B cell (primary cell): Measurements from ENCODE around the gene PCGF3. TPM values are rescaled to one million over a fixed set of nuclear protein-coding genes. Genes with fewer than 3 reads are reported as not detected.
A peak's percentile ranks its signal among the peaks of the same experiment; 100 is the strongest.

Experiments used
- ATAC-seq: fragments of 200-7000 bp; cut with Tn5 transposase; one replicate; pipeline ENCODE4 v1.10.0; 2021; ENCODE audit warnings: low read depth, mild to moderate bottlenecking, moderate number of reproducible peaks, moderate library complexity
- CTCF ChIA-PET: fragments of 350-600 bp; sonication (Branson Sonifier 250); formaldehyde crosslinking; loops from one replicate; lab custom pipeline; 2021; ENCODE audit warnings: antibody characterized with exemption, inconsistent platforms; lab: Charles Lee
- POLR2A ChIA-PET: fragments of 350-600 bp; sonication (Branson Sonifier 250); formaldehyde crosslinking; loops from one replicate; lab custom pipeline; 2021; ENCODE audit warnings: antibody characterized with exemption; lab: Charles Lee
- DNase-seq: peaks from one replicate; pipeline ENCODE4 v3.0.0; 2013
- H2AFZ ChIP-seq: 2 replicates; pipeline ENCODE4 v1.6.1; 2012; ENCODE audit warnings: mild to moderate bottlenecking, low read depth, low read length; ENCODE audit not compliant: insufficient read depth, poor library complexity, severe bottlenecking
- H3K27ac ChIP-seq, 2 donors: 1 replicate in 1 of 2; 2 replicates in 1 of 2; pipeline ENCODE4 v1.5.1; 2012 to 2013; ENCODE audit warnings: low read length in 2 of 2, mild to moderate bottlenecking in 2 of 2, moderate library complexity in 1 of 2
- H3K27me3 ChIP-seq, 4 experiments: fragments of 200-600 bp in 1 of 4; sonication (generic) in 1 of 4; replicated peaks in 1 of 4; 1 replicate in 2 of 4; 2 replicates in 2 of 4; pipeline versions ENCODE4 v1.6.1 to v1.7.0; 2013 to 2016; ENCODE audit warnings: low read length in 3 of 4, mild to moderate bottlenecking in 2 of 4, mixed read lengths in 1 of 4, moderate library complexity in 1 of 4; ENCODE audit not compliant: insufficient read depth in 4 of 4, control insufficient read depth in 3 of 4; ENCODE audit errors: control extremely low read depth in 1 of 4
- H3K36me3 ChIP-seq, 2 experiments: replicated peaks in 1 of 2; 1 replicate in 1 of 2; 2 replicates in 1 of 2; pipeline versions ENCODE4 v1.6.1 to v1.7.1; 2013; ENCODE audit warnings: low read length in 1 of 2; ENCODE audit not compliant: insufficient read depth in 2 of 2, control insufficient read depth in 1 of 2; ENCODE audit errors: control extremely low read depth in 1 of 2, extremely low read depth in 1 of 2
- H3K4me1 ChIP-seq, 2 donors: fragments of 200-600 bp in 1 of 2; sonication (generic) in 1 of 2; 1 replicate in 1 of 2; 2 replicates in 1 of 2; pipeline versions ENCODE4 v1.5.1 to v1.6.1; 2013 to 2017; ENCODE audit warnings: low read length in 2 of 2; ENCODE audit not compliant: control insufficient read depth in 2 of 2, insufficient read depth in 2 of 2
- H3K4me2 ChIP-seq: replicated peaks from 2 replicates; pipeline ENCODE3; 2012; ENCODE audit warnings: mild to moderate bottlenecking, low read depth, low read length; ENCODE audit not compliant: poor library complexity, severe bottlenecking
- H3K4me3 ChIP-seq, 5 experiments: fragments of 200-600 bp in 1 of 5; sonication (generic) in 1 of 5; 1 replicate in 3 of 5; 2 replicates in 2 of 5; pipeline versions ENCODE4 v1.5.1 to v1.7.0; 2011 to 2016; ENCODE audit warnings: low read length in 4 of 5, mild to moderate bottlenecking in 4 of 5, low read depth in 2 of 5, control low read depth in 1 of 5, moderate library complexity in 1 of 5; ENCODE audit not compliant: insufficient read depth in 1 of 5; ENCODE audit errors: control extremely low read depth in 1 of 5, extremely low read depth in 1 of 5
- H3K79me2 ChIP-seq: fragments of 200-600 bp; sonication (generic); one replicate; pipeline ENCODE4 v1.6.0; 2016; ENCODE audit warnings: low read length; ENCODE audit not compliant: control insufficient read depth, insufficient read depth
- H3K9ac ChIP-seq: fragments of 200-600 bp; sonication (generic); 2 replicates; pipeline ENCODE4 v1.6.1; 2017; ENCODE audit warnings: mild to moderate bottlenecking, low read length, moderate library complexity
- H3K9me3 ChIP-seq, 3 donors: one replicate each; pipeline versions ENCODE4 v1.6.1 to v1.7.1; 2013; ENCODE audit warnings: low read length in 2 of 3; ENCODE audit not compliant: control insufficient read depth in 2 of 3, insufficient read depth in 1 of 3; ENCODE audit errors: control extremely low read depth in 1 of 3
- H4K20me1 ChIP-seq: 2 replicates; pipeline ENCODE4 v1.6.0; 2012; ENCODE audit warnings: mild to moderate bottlenecking, low read length; ENCODE audit not compliant: insufficient read depth, control insufficient read depth, poor library complexity, severe bottlenecking
- H3K27ac Mint-ChIP-seq: one replicate; pipeline ENCODE4 v1.8.0; 2021; ENCODE audit warnings: mixed read lengths
- H3K27me3 Mint-ChIP-seq: one replicate; pipeline ENCODE4 v1.8.0; 2021; ENCODE audit warnings: mixed read lengths
- H3K4me1 Mint-ChIP-seq: one replicate; pipeline ENCODE4 v1.8.0; 2021; ENCODE audit warnings: mixed read lengths
- H3K4me3 Mint-ChIP-seq: one replicate; pipeline ENCODE4 v1.8.0; 2021; ENCODE audit warnings: mixed read lengths
- H3K9me3 Mint-ChIP-seq: one replicate; pipeline ENCODE4 v1.8.0; 2022; ENCODE audit warnings: mixed read lengths; ENCODE audit not compliant: insufficient read depth
- CTCF ChIP-seq: fragments of 200-600 bp; IDR thresholded peaks from one replicate; pipeline ENCODE4 v1.8.0; 2022; ENCODE audit warnings: antibody characterized with exemption, mild to moderate bottlenecking
- EZH2 ChIP-seq: IDR thresholded peaks from 2 replicates; pipeline ENCODE4 v1.6.1; 2012; ENCODE audit warnings: borderline replicate concordance, low read depth, mild to moderate bottlenecking, moderate library complexity, low read length; ENCODE audit not compliant: insufficient read depth, poor library complexity, severe bottlenecking
- WGBS: methylation state at CpG from one replicate; pipeline ENCODE4 v1.1.5; 2013; ENCODE audit warnings: missing lambda C conversion rate; ENCODE audit not compliant: insufficient coverage; 5-methylcytosine and 5-hydroxymethylcytosine counted together
- intact Hi-C: fragments of 100-400 bp; cut with micrococcal nuclease; formaldehyde crosslinking; loops from one replicate; pipeline ENCODE4 v1.10.0; 2022
- polyA plus RNA-seq: library from polyadenylated mRNA; depleted of rRNA; stranded (reverse); fragments of >200 nt; gene quantifications from 2 replicates; pipeline ENCODE4 v1.2.3, GENCODE V29; 2012
- total RNA-seq, 2 donors: library from RNA; stranded (reverse); fragments of 120-200 nt in 1 of 2; gene quantifications; 1 replicate in 1 of 2; 2 replicates in 1 of 2; pipeline versions ENCODE4 v1.2.3 to v1.2.4, GENCODE V29; 2013 to 2022

Gene PCGF3
- total and polyA plus RNA-seq, 2 donors (not counting 1 experiment from before 2014, with no cell fraction given), result 65.7 to 90.3 TPM

GRCh38 chr4:742742-743311, 37.2 kb downstream of the PCGF3 start:
- no peak overlapping the region for H3K4me3 ChIP-seq
- H3K4me2 ChIP-seq, result no peak overlapping the region
- TF ChIP-seq CTCF (peak; percentile 95), EZH2 (no peak)
- H3K9ac ChIP-seq, result no peak overlapping the region
- intact Hi-C loops, result loop anchor here (2.0 kb wide), 2 partner anchors 244 to 608 kb away; partner anchors contain the start of gene IDUA
- H3K4me3 Mint-ChIP-seq, result no peak overlapping the region
- H3K27ac ChIP-seq, result no peak overlapping the region
- peaks cover 8% of the 10 kb centered on the region for H4K20me1 ChIP-seq
- H3K9me3 ChIP-seq, result peaks cover 0 to 4% (median 0%) of the 10 kb centered on the region in 3 donors
- 69% methylated on average over 21 of the region's 26 CpGs for WGBS
- peaks cover 2% of the 10 kb centered on the region for H3K4me1 Mint-ChIP-seq
- H3K27me3 Mint-ChIP-seq, result no peaks in the 10 kb centered on the region
- no peaks in the 10 kb centered on the region for H3K9me3 Mint-ChIP-seq
- DNase-seq (peak; percentile 80), ATAC-seq (peak; percentile 91)
- ChIA-PET CTCF (interaction anchor here (0.8 to 3.4 kb wide), 31 partner anchors 9 to 887 kb away, joined by 3 to 90 read pairs (median 4); partner anchors contain the start of genes IDUA, MYL5 and UVSSA), POLR2A (interaction anchor here (0.9 kb wide), 1 partner anchor 244 kb away, joined by 3 read pairs; the partner anchor contains the start of gene IDUA)
- H3K4me1 ChIP-seq, result peaks cover 0 to 8% of the 10 kb centered on the region in 2 donors
- H3K27me3 ChIP-seq, result no peaks in the 10 kb centered on the region
- no peak overlapping the region for H2AFZ ChIP-seq
- H3K79me2 ChIP-seq, result no peaks in the 10 kb centered on the region
- H3K36me3 ChIP-seq, result peaks cover under 1 to 16% of the 10 kb centered on the region in 2 experiments
- H3K27ac Mint-ChIP-seq, result no peak overlapping the region
